ENCODE measurements around the gene COBLL1.

The COBLL1 gene

GRCh38 chr2:164823126-164823525 lies 18.5 kb downstream of the COBLL1 start:
- H3K4me1 Mint-ChIP-seq (ENCODE audit: low read depth in 2 of 2) = no peaks in the 10 kb centered on the region
- no peak for DNase-seq
- H3K27ac Mint-ChIP-seq = no peak overlapping the region

GRCh38 chr2:164821338-164821737 lies 20.3 kb downstream of the COBLL1 start:
- Mint-ChIP-seq H3K36me3 (ENCODE audit: insufficient read depth) (no peaks in the 10 kb centered on the region), H3K4me1 (ENCODE audit: low read depth in 2 of 2) (no peaks in the 10 kb centered on the region), H3K4me3 (no peak overlapping the region), H3K9me3 (peaks cover 0 to 7% of the 10 kb centered on the region in 2 donors), H3K27me3 (no peaks in the 10 kb centered on the region), H3K27ac (no peak overlapping the region)
- ATAC-seq (replicated peaks) = no peak
- no peak for DNase-seq

More at GRCh38 chr2:164823126-164823525, 18.5 kb downstream of the COBLL1 start:
- Mint-ChIP-seq H3K4me3 (no peak overlapping the region), H3K36me3 (ENCODE audit: insufficient read depth) (no peaks in the 10 kb centered on the region), H3K27me3 (no peaks in the 10 kb centered on the region), H3K9me3 (peaks cover 0 to 7% of the 10 kb centered on the region in 2 donors)
- ATAC-seq (replicated peaks) = no peak

- no peaks in the 10 kb centered on the region for H3K4me1 Mint-ChIP-seq (ENCODE audit: low read depth in 2 of 2)
- no peak for ATAC-seq (replicated peaks)
- peaks cover 0 to 5% of the 10 kb centered on the region in 2 donors for H3K9me3 Mint-ChIP-seq
- H3K4me3 Mint-ChIP-seq = no peak overlapping the region
- no peak overlapping the region for H3K27ac Mint-ChIP-seq
- no peaks in the 10 kb centered on the region for H3K27me3 Mint-ChIP-seq
- H3K36me3 Mint-ChIP-seq (ENCODE audit: insufficient read depth) = no peaks in the 10 kb centered on the region
- no peak for DNase-seq
Measured at GRCh38 chr2:164818149-164819136, 23.2 kb downstream of the COBLL1 start.

GRCh38 chr2:164816900-164817299 lies 24.7 kb downstream of the COBLL1 start:
- ATAC-seq (replicated peaks) (no peak), DNase-seq (no peak)
- Mint-ChIP-seq H3K27me3 (no peaks in the 10 kb centered on the region), H3K9me3 (no peaks in the 10 kb centered on the region), H3K36me3 (ENCODE audit: insufficient read depth) (no peaks in the 10 kb centered on the region), H3K27ac (no peak overlapping the region), H3K4me1 (ENCODE audit: low read depth in 2 of 2) (no peaks in the 10 kb centered on the region), H3K4me3 (no peak overlapping the region)

- no peaks in the 10 kb centered on the region for H3K4me1 Mint-ChIP-seq (ENCODE audit: low read depth in 2 of 2)
- H3K36me3 Mint-ChIP-seq (ENCODE audit: insufficient read depth) = no peaks in the 10 kb centered on the region
- H3K27me3 Mint-ChIP-seq = no peaks in the 10 kb centered on the region
- ATAC-seq (replicated peaks) (no peak), DNase-seq (no peak)
- H3K27ac Mint-ChIP-seq = no peak overlapping the region
- H3K4me3 Mint-ChIP-seq = no peak overlapping the region
- H3K9me3 Mint-ChIP-seq = no peaks in the 10 kb centered on the region
Measured at GRCh38 chr2:164816046-164816445, 25.6 kb downstream of the COBLL1 start.

- Mint-ChIP-seq H3K9me3 (no peaks in the 10 kb centered on the region), H3K27me3 (no peaks in the 10 kb centered on the region), H3K4me3 (no peak overlapping the region), H3K27ac (no peak overlapping the region), H3K4me1 (ENCODE audit: low read depth in 2 of 2) (no peaks in the 10 kb centered on the region), H3K36me3 (ENCODE audit: insufficient read depth) (no peaks in the 10 kb centered on the region)
- ATAC-seq (replicated peaks) (no peak), DNase-seq (no peak)
Measured at GRCh38 chr2:164815071-164815793, 26.4 kb downstream of the COBLL1 start.

GRCh38 chr2:164813535-164813934 lies 28.1 kb downstream of the COBLL1 start:
- DNase-seq = no peak
- H3K9me3 Mint-ChIP-seq = no peaks in the 10 kb centered on the region
- H3K4me1 Mint-ChIP-seq (ENCODE audit: low read depth in 2 of 2) = no peaks in the 10 kb centered on the region
- H3K27ac Mint-ChIP-seq = no peak overlapping the region
- ATAC-seq (replicated peaks) = no peak
- no peak overlapping the region for H3K4me3 Mint-ChIP-seq
- no peaks in the 10 kb centered on the region for H3K36me3 Mint-ChIP-seq (ENCODE audit: insufficient read depth)
- no peaks in the 10 kb centered on the region for H3K27me3 Mint-ChIP-seq

- DNase-seq (no peak), ATAC-seq (replicated peaks) (no peak)
- Mint-ChIP-seq H3K4me3 (no peak overlapping the region), H3K27ac (no peak overlapping the region), H3K4me1 (ENCODE audit: low read depth in 2 of 2) (no peaks in the 10 kb centered on the region), H3K27me3 (no peaks in the 10 kb centered on the region), H3K9me3 (no peaks in the 10 kb centered on the region), H3K36me3 (ENCODE audit: insufficient read depth) (no peaks in the 10 kb centered on the region)
Measured at GRCh38 chr2:164812378-164812777, 29.2 kb downstream of the COBLL1 start.

- no peaks in the 10 kb centered on the region for H3K9me3 Mint-ChIP-seq
- DNase-seq (no peak), ATAC-seq (replicated peaks) (no peak)
- no peak overlapping the region for H3K27ac Mint-ChIP-seq
- no peak overlapping the region for H3K4me3 Mint-ChIP-seq
- no peaks in the 10 kb centered on the region for H3K4me1 Mint-ChIP-seq (ENCODE audit: low read depth in 2 of 2)
- no peaks in the 10 kb centered on the region for H3K36me3 Mint-ChIP-seq (ENCODE audit: insufficient read depth)
- H3K27me3 Mint-ChIP-seq = no peaks in the 10 kb centered on the region
Measured at GRCh38 chr2:164811819-164812218, 29.8 kb downstream of the COBLL1 start.

GRCh38 chr2:164810843-164811242 lies 30.8 kb downstream of the COBLL1 start:
- Mint-ChIP-seq H3K4me1 (ENCODE audit: low read depth in 2 of 2) (no peaks in the 10 kb centered on the region), H3K27me3 (no peaks in the 10 kb centered on the region), H3K36me3 (ENCODE audit: insufficient read depth) (no peaks in the 10 kb centered on the region), H3K4me3 (no peak overlapping the region), H3K9me3 (no peaks in the 10 kb centered on the region), H3K27ac (no peak overlapping the region)
- DNase-seq (no peak), ATAC-seq (replicated peaks) (no peak)

- no peak for ATAC-seq (replicated peaks)
- DNase-seq = no peak
- Mint-ChIP-seq H3K36me3 (ENCODE audit: insufficient read depth) (no peaks in the 10 kb centered on the region), H3K27me3 (no peaks in the 10 kb centered on the region), H3K4me3 (no peak overlapping the region), H3K4me1 (ENCODE audit: low read depth in 2 of 2) (no peaks in the 10 kb centered on the region), H3K9me3 (peaks cover 0 to under 1% of the 10 kb centered on the region in 2 donors), H3K27ac (no peak overlapping the region)
Measured at GRCh38 chr2:164808776-164809175, 32.8 kb downstream of the COBLL1 start.

GRCh38 chr2:164803776-164804466 lies 37.7 kb downstream of the COBLL1 start:
- Mint-ChIP-seq H3K27ac (no peak overlapping the region), H3K4me1 (ENCODE audit: low read depth in 2 of 2) (no peaks in the 10 kb centered on the region), H3K9me3 (peaks cover 0 to 6% of the 10 kb centered on the region in 2 donors), H3K36me3 (ENCODE audit: insufficient read depth) (no peaks in the 10 kb centered on the region), H3K4me3 (no peak overlapping the region), H3K27me3 (no peaks in the 10 kb centered on the region)
- DNase-seq (no peak), ATAC-seq (replicated peaks) (no peak)

- ATAC-seq (replicated peaks) = no peak
- no peak for DNase-seq
- H3K9me3 Mint-ChIP-seq = peaks cover 0 to 6% of the 10 kb centered on the region in 2 donors
- no peaks in the 10 kb centered on the region for H3K4me1 Mint-ChIP-seq (ENCODE audit: low read depth in 2 of 2)
- H3K4me3 Mint-ChIP-seq = no peak overlapping the region
- H3K27me3 Mint-ChIP-seq = no peaks in the 10 kb centered on the region
- H3K36me3 Mint-ChIP-seq (ENCODE audit: insufficient read depth) = no peaks in the 10 kb centered on the region
- no peak overlapping the region for H3K27ac Mint-ChIP-seq
Measured at GRCh38 chr2:164802095-164802707, 39.4 kb downstream of the COBLL1 start.
